ENCODE measurements around the gene PHGDH. TPM values are rescaled to one million over a fixed set of nuclear protein-coding genes. Genes with fewer than 3 reads are reported as not detected.
A peak's percentile ranks its signal among the peaks of the same experiment; 100 is the strongest.

PHGDH gene
- total RNA-seq, 1 experiment from 2014 or later = 592 TPM

DNA sequence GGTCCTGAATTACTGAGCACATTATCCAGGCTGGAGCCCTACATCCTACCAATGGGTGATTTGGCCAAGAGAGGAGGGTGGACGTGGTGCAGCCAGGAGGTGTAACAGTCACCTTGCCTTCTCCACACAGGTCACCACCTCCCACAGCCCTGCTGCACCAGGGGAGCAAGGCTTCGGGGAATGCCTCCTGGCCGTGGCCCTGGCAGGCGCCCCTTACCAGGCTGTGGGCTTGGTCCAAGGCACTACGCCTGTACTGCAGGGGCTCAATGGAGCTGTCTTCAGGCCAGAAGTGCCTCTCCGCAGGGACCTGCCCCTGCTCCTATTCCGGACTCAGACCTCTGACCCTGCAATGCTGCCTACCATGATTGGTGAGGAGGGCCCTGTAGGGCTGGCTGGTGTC, 30.9 kb downstream of the PHGDH start (continued):
- no peak for TF ChIP-seq ZBTB43 (CRISPR knock-in tag; IDR thresholded peaks at IDR 0.05)
- TF ChIP-seq USF1 (CRISPR knock-in tag; IDR thresholded peaks at IDR 0.05) = no peak
- no peak for TF ChIP-seq TEAD1 (CRISPR knock-in tag; IDR thresholded peaks at IDR 0.05)
- TF ChIP-seq ZNF121 (CRISPR knock-in tag; IDR thresholded peaks at IDR 0.05) = no peak
- TF ChIP-seq NFATC4 (CRISPR knock-in tag; IDR thresholded peaks at IDR 0.05) = no peak
- TF ChIP-seq ZMAT4 (CRISPR knock-in tag; IDR thresholded peaks at IDR 0.05) = no peak
- TF ChIP-seq CREM (CRISPR knock-in tag; IDR thresholded peaks at IDR 0.05) = no peak
- TF ChIP-seq ATF3 (CRISPR knock-in tag; conservative IDR thresholded peaks at IDR 0.05) = no peak
- TF ChIP-seq JAZF1 (CRISPR knock-in tag; IDR thresholded peaks at IDR 0.05) = no peak

DNA sequence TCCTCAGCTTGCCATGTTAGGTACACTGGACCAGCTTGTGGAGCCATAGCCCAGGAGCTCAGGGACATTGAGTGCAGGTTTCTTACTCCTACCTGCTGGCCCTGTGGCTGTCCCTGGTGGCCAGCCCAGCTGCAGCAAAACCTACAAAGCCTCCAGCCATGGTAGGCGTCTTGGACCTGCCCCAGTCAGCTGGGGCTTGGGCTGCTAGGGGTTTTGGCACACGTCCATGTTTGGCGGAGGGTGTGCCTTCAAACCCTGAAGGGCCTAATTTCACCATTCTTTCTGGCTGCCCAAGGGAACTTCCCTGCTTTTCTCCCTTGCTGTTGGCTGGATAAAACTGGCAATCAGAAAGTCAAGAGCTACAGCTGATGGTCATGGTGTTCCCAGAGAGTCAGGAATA, 31.6 kb downstream of the PHGDH start:
- ChIA-PET POLR2A (interaction anchor here (0.7 to 1.4 kb wide), 3 partner anchors 16 to 129 kb away, joined by 3 to 4 read pairs (median 3); no protein-coding TSS in a partner anchor), CTCF (interaction anchor here (0.6 to 3.2 kb wide), 21 partner anchors 8 to 153 kb away, joined by 3 to 14 read pairs (median 3); partner anchors contain the start of genes ADAM30, PHGDH and ZNF697)
- Mint-ChIP-seq H3K4me1 (peaks cover 32% of the 10 kb centered on the region), H3K9me3 (no peaks in the 10 kb centered on the region), H3K4me3 (no peak overlapping the region), H3K27me3 (ENCODE audit: low read depth) (no peaks in the 10 kb centered on the region), H3K27ac (peak overlapping the region; percentile 91; the same call in 1 of the 2 replicates), H3K36me3 (peaks cover 42% of the 10 kb centered on the region)
- ATAC-seq = no peak
- TF ChIP-seq ZNF416 (CRISPR knock-in tag; IDR thresholded peaks at IDR 0.05) (no peak), ZNF138 (CRISPR knock-in tag; conservative IDR thresholded peaks at IDR 0.05) (no peak), ETV6 (CRISPR knock-in tag; IDR thresholded peaks at IDR 0.05) (no peak), SP1 (CRISPR knock-in tag; conservative IDR thresholded peaks at IDR 0.05) (no peak), ZNF263 (CRISPR knock-in tag; IDR thresholded peaks at IDR 0.05; ENCODE audit: low read depth) (no peak), ZNF671 (CRISPR knock-in tag; IDR thresholded peaks at IDR 0.05) (no peak), NFE2L1 (CRISPR knock-in tag; IDR thresholded peaks at IDR 0.05) (no peak), MXD4 (CRISPR knock-in tag; IDR thresholded peaks at IDR 0.05; ENCODE audit: borderline replicate concordance) (no peak)
- TF ChIP-seq, protein P1, sequence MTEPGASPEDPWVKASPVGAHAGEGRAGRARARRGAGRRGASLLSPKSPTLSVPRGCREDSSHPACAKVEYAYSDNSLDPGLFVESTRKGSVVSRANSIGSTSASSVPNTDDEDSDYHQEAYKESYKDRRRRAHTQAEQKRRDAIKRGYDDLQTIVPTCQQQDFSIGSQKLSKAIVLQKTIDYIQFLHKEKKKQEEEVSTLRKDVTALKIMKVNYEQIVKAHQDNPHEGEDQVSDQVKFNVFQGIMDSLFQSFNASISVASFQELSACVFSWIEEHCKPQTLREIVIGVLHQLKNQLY (CRISPR knock-in tag; IDR thresholded peaks at IDR 0.05) = no peak
- DNase-seq (ENCODE audit: low spot score) = no peak

DNA sequence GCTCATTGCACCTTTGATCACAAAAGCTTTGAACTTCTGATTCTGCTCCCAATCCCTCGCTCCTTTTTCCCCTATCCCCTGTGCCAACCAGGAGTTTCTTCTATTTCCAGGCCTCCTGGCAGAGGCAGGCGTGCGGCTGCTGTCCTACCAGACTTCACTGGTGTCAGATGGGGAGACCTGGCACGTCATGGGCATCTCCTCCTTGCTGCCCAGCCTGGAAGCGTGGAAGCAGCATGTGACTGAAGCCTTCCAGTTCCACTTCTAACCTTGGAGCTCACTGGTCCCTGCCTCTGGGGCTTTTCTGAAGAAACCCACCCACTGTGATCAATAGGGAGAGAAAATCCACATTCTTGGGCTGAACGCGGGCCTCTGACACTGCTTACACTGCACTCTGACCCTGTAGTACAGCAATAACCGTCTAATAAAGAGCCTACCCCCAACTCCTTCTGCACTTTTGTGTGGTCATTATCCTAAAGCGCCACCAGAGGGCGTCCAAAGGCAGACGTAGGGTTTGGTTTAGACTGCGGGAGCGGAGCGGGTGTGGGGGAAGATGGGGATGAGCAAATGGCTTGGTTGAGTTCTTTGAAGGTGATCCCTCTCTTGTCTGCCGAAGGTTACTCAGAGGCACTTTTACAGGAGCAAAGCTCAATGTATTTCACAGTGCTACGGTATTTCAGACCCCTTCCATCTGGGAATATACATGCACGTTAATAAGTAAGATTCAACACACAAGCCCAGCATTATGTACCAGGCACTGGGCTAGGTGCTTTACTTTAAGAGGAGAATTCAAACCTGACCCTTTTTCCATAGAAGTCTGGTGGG, 32.3 kb downstream of the PHGDH start:
- DNase-seq (ENCODE audit: low spot score) (peak; percentile 71), ATAC-seq (peak; percentile 78)
- H3K4me3 Mint-ChIP-seq = no peak overlapping the region
- H3K27ac Mint-ChIP-seq = peak overlapping the region; percentile 91
- peaks cover 38% of the 10 kb centered on the region for H3K36me3 Mint-ChIP-seq
- CTCF ChIA-PET = interaction anchor here (0.6 to 3.2 kb wide), 22 partner anchors 8 to 152 kb away, joined by 3 to 14 read pairs (median 3); partner anchors contain the start of genes ADAM30 and ZNF697
- POLR2A ChIA-PET = interaction anchor here (0.7 to 1.6 kb wide), 4 partner anchors 13 to 128 kb away, joined by 3 to 4 read pairs (median 4); no protein-coding TSS in a partner anchor
- peaks cover 32% of the 10 kb centered on the region for H3K4me1 Mint-ChIP-seq
- no peaks in the 10 kb centered on the region for H3K27me3 Mint-ChIP-seq (ENCODE audit: low read depth)
- H3K9me3 Mint-ChIP-seq = no peaks in the 10 kb centered on the region
- TF ChIP-seq ZNF138 (CRISPR knock-in tag; conservative IDR thresholded peaks at IDR 0.05) (no peak), NR1H2 (CRISPR knock-in tag; IDR thresholded peaks at IDR 0.05) (no peak), HMGA2 (CRISPR knock-in tag; IDR thresholded peaks at IDR 0.05) (no peak), ESRRA (CRISPR knock-in tag; IDR thresholded peaks at IDR 0.05; ENCODE audit: borderline replicate concordance) (no peak), SMAD3 (CRISPR knock-in tag; IDR thresholded peaks at IDR 0.05; ENCODE audit: borderline replicate concordance) (no peak), ATF1 (CRISPR knock-in tag; IDR thresholded peaks at IDR 0.05) (no peak), USF1 (CRISPR knock-in tag; IDR thresholded peaks at IDR 0.05) (no peak), FOXP1 (CRISPR knock-in tag; IDR thresholded peaks at IDR 0.05; ENCODE audit: borderline replicate concordance) (no peak)
- TF ChIP-seq, protein P2, sequence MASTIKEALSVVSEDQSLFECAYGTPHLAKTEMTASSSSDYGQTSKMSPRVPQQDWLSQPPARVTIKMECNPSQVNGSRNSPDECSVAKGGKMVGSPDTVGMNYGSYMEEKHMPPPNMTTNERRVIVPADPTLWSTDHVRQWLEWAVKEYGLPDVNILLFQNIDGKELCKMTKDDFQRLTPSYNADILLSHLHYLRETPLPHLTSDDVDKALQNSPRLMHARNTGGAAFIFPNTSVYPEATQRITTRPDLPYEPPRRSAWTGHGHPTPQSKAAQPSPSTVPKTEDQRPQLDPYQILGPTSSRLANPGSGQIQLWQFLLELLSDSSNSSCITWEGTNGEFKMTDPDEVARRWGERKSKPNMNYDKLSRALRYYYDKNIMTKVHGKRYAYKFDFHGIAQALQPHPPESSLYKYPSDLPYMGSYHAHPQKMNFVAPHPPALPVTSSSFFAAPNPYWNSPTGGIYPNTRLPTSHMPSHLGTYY (CRISPR knock-in tag; IDR thresholded peaks at IDR 0.05) = peak; percentile 16; the same call in 1 of the 2 replicates
- TF ChIP-seq, protein P3, sequence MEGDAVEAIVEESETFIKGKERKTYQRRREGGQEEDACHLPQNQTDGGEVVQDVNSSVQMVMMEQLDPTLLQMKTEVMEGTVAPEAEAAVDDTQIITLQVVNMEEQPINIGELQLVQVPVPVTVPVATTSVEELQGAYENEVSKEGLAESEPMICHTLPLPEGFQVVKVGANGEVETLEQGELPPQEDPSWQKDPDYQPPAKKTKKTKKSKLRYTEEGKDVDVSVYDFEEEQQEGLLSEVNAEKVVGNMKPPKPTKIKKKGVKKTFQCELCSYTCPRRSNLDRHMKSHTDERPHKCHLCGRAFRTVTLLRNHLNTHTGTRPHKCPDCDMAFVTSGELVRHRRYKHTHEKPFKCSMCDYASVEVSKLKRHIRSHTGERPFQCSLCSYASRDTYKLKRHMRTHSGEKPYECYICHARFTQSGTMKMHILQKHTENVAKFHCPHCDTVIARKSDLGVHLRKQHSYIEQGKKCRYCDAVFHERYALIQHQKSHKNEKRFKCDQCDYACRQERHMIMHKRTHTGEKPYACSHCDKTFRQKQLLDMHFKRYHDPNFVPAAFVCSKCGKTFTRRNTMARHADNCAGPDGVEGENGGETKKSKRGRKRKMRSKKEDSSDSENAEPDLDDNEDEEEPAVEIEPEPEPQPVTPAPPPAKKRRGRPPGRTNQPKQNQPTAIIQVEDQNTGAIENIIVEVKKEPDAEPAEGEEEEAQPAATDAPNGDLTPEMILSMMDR (IDR thresholded peaks at IDR 0.05) = peak; percentile 83
